Posterior vena cava (tissue), 2 donors: ENCODE data around the gene PLEKHA6. TPM values are rescaled to one million over a fixed set of nuclear protein-coding genes. Genes with fewer than 3 reads are reported as not detected.
"Not testable (repeated sequence)": the region's sequence is repeated elsewhere in the genome, so short reads cannot be mapped to it uniquely, and the experiment has no call there.

Experiments
- DNase-seq: peaks from one replicate; pipeline ENCODE4 v3.0.0-alpha.2; 2020; ENCODE audit warnings: low spot score
- intact Hi-C, 2 donors: fragments of 100-400 bp; cut with DNase I; formaldehyde crosslinking; loops; one replicate each; pipeline versions ENCODE4 v1.14.1 to v1.14.2; 2022 to 2023
- total RNA-seq, 2 donors: library from RNA; stranded (reverse); fragmentation: NEBNext Ultra II Directional; extraction: Animal tissue kit (Norgen Biotek cat#: 25700); gene quantifications; one replicate each; pipeline ENCODE4 v1.2.1, GENCODE V29; 2021
- donor health status: DM: yes; HTN: yes; CAD: no.
- donor health status: DM: yes; HTN: yes; CAD: no.

PLEKHA6 gene
- total RNA-seq, 2 donors from 2014 or later, result 13.3 to 23.5 TPM

- intact Hi-C loops, result no loop called here
- DNase-seq, result no peak
Observed at GRCh38 chr1:204322339-204322868, 37.3 kb downstream of the PLEKHA6 start.

GRCh38 chr1:204321665-204322064 is 38.1 kb downstream of the PLEKHA6 start:
- no peak for DNase-seq

GRCh38 chr1:204321051-204321450 is 38.7 kb downstream of the PLEKHA6 start:
- intact Hi-C loops, result no loop called here
- DNase-seq, result no peak

More at GRCh38 chr1:204321665-204322064, 38.1 kb downstream of the PLEKHA6 start:
- intact Hi-C loops, result no loop called here

- intact Hi-C loops, result no loop called here
- no peak for DNase-seq
Observed at GRCh38 chr1:204320382-204320804, 39.3 kb downstream of the PLEKHA6 start.

- intact Hi-C loops, result no loop called here
- no peak for DNase-seq
Observed at GRCh38 chr1:204319462-204319861, 40.3 kb downstream of the PLEKHA6 start.

GRCh38 chr1:204319027-204319426 is 40.7 kb downstream of the PLEKHA6 start:
- DNase-seq, result no peak
- intact Hi-C loops, result no loop called here

GRCh38 chr1:204318324-204318723 is 41.4 kb downstream of the PLEKHA6 start:
- intact Hi-C loops, result no loop called here
- no peak for DNase-seq

- intact Hi-C loops, result no loop called here
- no peak for DNase-seq
Observed at GRCh38 chr1:204317170-204317569, 42.6 kb downstream of the PLEKHA6 start.

- intact Hi-C loops, result no loop called here
- no peak for DNase-seq
Observed at GRCh38 chr1:204316164-204316563, 43.6 kb downstream of the PLEKHA6 start.

GRCh38 chr1:204314893-204315658 is 44.7 kb downstream of the PLEKHA6 start:
- intact Hi-C loops, result no loop called here
- no peak for DNase-seq

- DNase-seq, result no peak
- intact Hi-C loops, result no loop called here
Observed at GRCh38 chr1:204314171-204314892, 45.4 kb downstream of the PLEKHA6 start.

GRCh38 chr1:204313675-204314074 is 46.1 kb downstream of the PLEKHA6 start:
- intact Hi-C loops, result no loop called here

GRCh38 chr1:204310970-204311369 is 48.8 kb downstream of the PLEKHA6 start:
- intact Hi-C loops, DNase-seq: not testable (repeated sequence)

More at GRCh38 chr1:204313675-204314074, 46.1 kb downstream of the PLEKHA6 start:
- DNase-seq, result no peak

- DNase-seq, result no peak
- intact Hi-C loops, result no loop called here
Observed at GRCh38 chr1:204308023-204308628, 51.6 kb downstream of the PLEKHA6 start.

- no peak for DNase-seq
- intact Hi-C loops, result no loop called here
Observed at GRCh38 chr1:204307334-204307883, 52.3 kb downstream of the PLEKHA6 start.

- DNase-seq, result no peak
- intact Hi-C loops, result no loop called here
Observed at GRCh38 chr1:204306076-204306475, 53.7 kb downstream of the PLEKHA6 start.

- DNase-seq, result no peak
- intact Hi-C loops, result no loop called here
Observed at GRCh38 chr1:204304067-204304466, 55.7 kb downstream of the PLEKHA6 start.

- intact Hi-C loops, result no loop called here
- no peak for DNase-seq
Observed at GRCh38 chr1:204302769-204303168, 57.0 kb downstream of the PLEKHA6 start.

GRCh38 chr1:204301171-204301957 is 58.4 kb downstream of the PLEKHA6 start:
- intact Hi-C loops, result no loop called here
- DNase-seq, result no peak
